NB4 (cell line): ENCODE data around the gene GGACT.
A peak's percentile ranks its signal among the peaks of the same experiment; 100 is the strongest.
"Not testable (repeated sequence)": the region's sequence is repeated elsewhere in the genome, so short reads cannot be mapped to it uniquely, and the experiment has no call there.

Experiments
- DNase-seq: peaks from one replicate; pipeline ENCODE4 v3.0.0; 2010; ENCODE audit warnings: low read depth
- H3K4me3 ChIP-seq: one replicate; pipeline ENCODE4 v1.5.1; 2011; ENCODE audit warnings: mild to moderate bottlenecking, low read depth, low read length, moderate library complexity
- CTCF ChIP-seq: IDR thresholded peaks from one replicate; pipeline ENCODE4 v1.5.1; 2012; ENCODE audit warnings: low read depth, low read length
- MAX ChIP-seq: IDR thresholded peaks from 2 replicates; pipeline ENCODE4 v1.6.1; 2011; ENCODE audit warnings: low read depth, low read length
- MYC ChIP-seq: IDR thresholded peaks from 2 replicates; pipeline ENCODE4 v1.6.1; 2011; ENCODE audit warnings: low read depth, low read length
- POLR2A ChIP-seq: IDR thresholded peaks from 2 replicates; pipeline ENCODE4 v1.6.1; 2011; ENCODE audit warnings: mild to moderate bottlenecking; ENCODE audit not compliant: insufficient read length; ENCODE audit errors: extremely low read depth

Gene GGACT

GRCh38 chr13:100581030-100581429, 7.6 kb downstream of the GGACT start:
- TF ChIP-seq MYC = no peak
- no peak for TF ChIP-seq POLR2A
- TF ChIP-seq CTCF = no peak
- TF ChIP-seq MAX = no peak
- H3K4me3 ChIP-seq = no peak overlapping the region
- DNase-seq = no peak

GRCh38 chr13:100580045-100580444, 8.5 kb downstream of the GGACT start:
- TF ChIP-seq CTCF = no peak
- no peak for TF ChIP-seq MYC
- no peak for TF ChIP-seq POLR2A
- TF ChIP-seq MAX = no peak
- no peak for DNase-seq
- no peak overlapping the region for H3K4me3 ChIP-seq

GRCh38 chr13:100577239-100577638, 11.3 kb downstream of the GGACT start:
- not testable (repeated sequence) for DNase-seq

GRCh38 chr13:100573121-100573520, 15.5 kb downstream of the GGACT start:
- no peak overlapping the region for H3K4me3 ChIP-seq
- DNase-seq = peak; percentile 82
- TF ChIP-seq MAX (no peak), POLR2A (no peak), CTCF (peak; percentile 79)

More at GRCh38 chr13:100577239-100577638, 11.3 kb downstream of the GGACT start:
- not testable (repeated sequence) for H3K4me3 ChIP-seq

GRCh38 chr13:100566543-100566942, 22.0 kb downstream of the GGACT start:
- TF ChIP-seq POLR2A (no peak), MYC (no peak), CTCF (no peak), MAX (no peak)
- no peak overlapping the region for H3K4me3 ChIP-seq
- DNase-seq = no peak

GRCh38 chr13:100565286-100565685, 23.3 kb downstream of the GGACT start:
- TF ChIP-seq POLR2A = no peak
- no peak for TF ChIP-seq MYC
- TF ChIP-seq CTCF = no peak
- TF ChIP-seq MAX = no peak
- no peak overlapping the region for H3K4me3 ChIP-seq

More at GRCh38 chr13:100565286-100565685, 23.3 kb downstream of the GGACT start:
- no peak for DNase-seq
